NCI-H524 (cell line): ENCODE measurements around the gene BAD.

Experiments
- DNase-seq, 2 experiments: peaks; one replicate each; lab custom pipeline; 2025; lab: John Stamatoyannopoulos, UW

BAD gene

GRCh38 chr11:64244107-64244506, 40.4 kb downstream of the BAD start:
- DNase-seq: no peak

- DNase-seq: no peak
Measured at GRCh38 chr11:64243236-64243854, 41.1 kb downstream of the BAD start.

DNA sequence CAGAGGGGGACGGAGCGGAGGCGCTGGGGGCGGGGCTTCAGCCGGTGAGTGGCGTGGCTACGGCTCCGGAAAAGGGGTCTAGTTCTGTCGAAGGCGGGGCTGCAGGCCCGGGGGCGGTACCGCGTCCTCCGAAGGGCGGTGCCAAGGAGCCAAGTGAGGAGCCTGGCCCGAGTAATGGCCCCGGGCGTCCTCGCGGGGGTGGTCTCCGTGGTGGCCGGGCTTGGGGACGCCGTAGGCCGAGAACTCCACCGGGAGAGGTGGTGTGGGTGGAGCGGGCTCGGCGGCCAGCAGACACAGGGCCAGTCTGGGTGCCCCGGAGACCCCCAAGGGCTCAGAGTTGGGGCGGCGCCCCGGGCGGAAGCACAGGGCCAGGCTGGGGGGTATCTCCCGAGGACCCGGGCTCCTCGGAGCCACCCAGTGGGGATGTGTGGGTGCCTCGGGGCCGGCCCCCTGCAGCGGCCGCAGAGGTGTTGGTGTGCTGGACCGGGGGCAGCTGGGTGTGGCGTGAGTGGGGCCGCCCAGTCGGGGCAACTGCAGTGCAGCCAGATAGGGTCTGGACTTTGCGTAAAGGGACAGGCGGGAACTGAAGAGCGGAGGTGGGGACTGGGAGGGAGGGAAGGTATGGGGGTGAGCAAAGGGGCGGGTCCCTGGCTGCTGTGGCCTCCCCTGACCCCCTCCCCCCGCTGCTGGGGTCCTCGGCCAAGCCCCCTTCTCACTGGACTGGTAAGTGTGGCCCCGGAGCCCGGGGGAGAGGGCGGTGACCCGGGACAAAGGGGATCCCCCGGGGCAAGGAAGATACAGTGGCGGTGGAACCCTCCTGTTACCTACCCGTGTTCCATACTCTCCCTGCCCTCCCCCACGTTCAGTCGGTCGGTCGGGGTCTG, 42.7 kb downstream of the BAD start:
- peak in 1 of 2 experiments; percentile 50 for DNase-seq

- peak; percentile 95 to 97 for DNase-seq
Measured at GRCh38 chr11:64241241-64241490, 43.3 kb downstream of the BAD start.

DNA sequence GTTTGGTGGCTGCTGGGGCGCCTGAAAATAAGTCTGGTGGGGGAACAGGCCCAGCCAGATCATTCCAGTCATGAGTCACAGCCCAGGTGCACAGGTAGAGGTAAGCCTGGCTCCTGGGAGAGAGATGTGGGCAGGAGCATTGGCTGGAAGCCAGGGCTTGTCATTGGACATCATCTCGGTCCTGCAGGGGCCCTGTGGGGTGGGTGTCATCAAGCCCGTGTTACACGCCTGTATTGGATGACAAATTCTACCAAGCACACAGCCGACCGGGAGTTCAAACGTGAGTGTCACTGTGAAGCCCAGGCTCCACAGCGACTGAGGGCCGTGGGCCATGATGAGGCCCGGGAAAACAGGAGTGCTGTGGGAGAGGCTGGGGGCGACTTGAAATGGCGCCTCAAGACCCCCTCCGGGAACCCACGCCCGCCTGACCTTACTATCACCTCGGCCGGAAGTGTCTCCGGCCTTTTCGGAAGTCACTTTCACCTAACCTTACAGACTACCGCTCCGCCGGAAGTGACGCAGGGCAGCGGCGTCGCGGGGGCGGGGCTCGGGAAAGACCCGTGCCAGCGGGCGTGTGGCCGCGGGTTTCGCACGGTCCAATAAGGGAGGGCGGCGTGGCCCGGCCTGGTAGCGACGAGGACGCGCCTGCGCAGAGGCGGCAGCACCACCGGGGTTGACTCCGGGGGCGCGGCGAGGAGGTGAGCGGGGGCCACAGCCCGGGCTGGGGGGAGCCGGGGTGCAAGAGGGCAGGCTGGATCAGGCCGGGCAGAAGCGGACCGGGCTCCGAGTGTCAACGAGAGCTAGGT, 43.8 kb downstream of the BAD start, which contains the start of gene FKBP2:
Gene FKBP2 (plus strand): TSS at position 661 of the 806 bp plus-strand sequence. CDS start 1,293 bp downstream, outside the sequence.
- peak; percentile 86 to 95 for DNase-seq

GRCh38 chr11:64239662-64240434, 44.6 kb downstream of the BAD start:
- DNase-seq: no peak

DNA sequence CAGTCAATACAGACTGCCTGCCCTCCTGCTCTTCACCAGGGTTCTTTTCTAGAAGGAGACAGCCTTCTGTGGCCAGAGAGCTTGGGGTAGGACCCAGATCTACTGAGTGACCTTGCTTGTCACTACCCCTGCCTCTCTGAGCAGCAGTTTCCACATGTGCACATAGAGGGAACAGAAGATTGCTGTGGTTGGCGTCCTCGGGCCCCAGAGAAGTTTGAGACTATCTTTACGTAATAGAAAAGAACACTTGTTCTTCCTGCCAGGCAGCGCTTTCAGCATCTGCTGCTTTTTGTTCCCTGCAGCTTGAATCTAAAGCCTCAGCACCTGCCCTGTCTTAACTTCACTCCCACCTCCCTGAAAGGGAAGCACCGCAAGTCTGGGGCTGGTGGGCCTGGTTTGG, 45.5 kb downstream of the BAD start:
- DNase-seq: no peak

DNA sequence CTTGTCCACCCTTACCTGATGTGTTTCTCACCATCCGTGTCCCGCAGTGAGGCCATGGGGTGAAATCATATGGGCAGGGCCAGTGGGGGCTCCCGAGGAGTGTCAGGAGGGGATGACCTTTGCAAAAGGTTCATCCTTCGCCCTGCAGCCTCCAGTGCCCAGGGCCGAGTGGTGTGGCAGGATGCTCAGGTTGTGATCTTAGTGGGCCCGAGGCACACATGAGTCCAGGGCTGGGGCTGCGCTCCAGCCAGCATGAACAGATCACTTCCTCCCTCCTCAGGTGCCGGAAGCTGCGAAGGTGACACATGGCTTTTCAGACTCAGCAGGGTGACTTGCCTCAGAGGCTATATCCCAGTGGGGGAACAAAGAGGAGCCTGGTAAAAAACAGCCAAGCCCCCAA, 46.4 kb downstream of the BAD start:
- no peak for DNase-seq

GRCh38 chr11:64237484-64237951, 46.9 kb downstream of the BAD start:
- DNase-seq: no peak

DNA sequence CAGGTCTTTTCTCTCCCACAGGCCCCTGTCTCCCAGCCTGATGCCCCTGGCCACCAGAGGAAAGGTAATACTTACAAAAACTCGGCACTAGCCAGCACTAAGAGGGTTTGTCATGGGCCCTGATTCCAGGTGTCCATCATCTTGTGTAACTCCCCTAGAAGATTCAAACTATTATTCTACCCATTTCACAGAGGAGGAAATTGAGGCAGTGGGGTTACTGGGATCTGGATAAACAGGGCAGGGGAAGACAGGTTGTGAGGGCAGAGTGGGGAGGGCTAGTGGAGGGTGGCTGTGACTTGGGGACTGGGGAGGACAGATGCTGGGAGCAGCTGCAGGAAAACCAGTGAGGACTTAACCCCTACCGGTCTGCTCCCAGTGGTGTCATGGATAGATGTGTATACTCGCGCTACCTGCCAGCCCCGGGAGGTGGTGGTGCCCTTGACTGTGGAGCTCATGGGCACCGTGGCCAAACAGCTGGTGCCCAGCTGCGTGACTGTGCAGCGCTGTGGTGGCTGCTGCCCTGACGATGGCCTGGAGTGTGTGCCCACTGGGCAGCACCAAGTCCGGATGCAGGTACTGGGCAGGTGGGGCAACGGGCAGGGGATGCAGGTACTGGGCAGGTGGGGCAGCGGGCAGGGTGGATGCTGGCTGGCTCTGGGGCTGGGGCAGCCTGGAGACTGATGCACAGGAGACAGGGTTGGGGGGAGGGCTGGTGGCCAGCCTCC, 48.9 kb downstream of the BAD start:
- no peak for DNase-seq

- peak; percentile 19 to 38 for DNase-seq
Measured at GRCh38 chr11:64234647-64235379, 49.7 kb downstream of the BAD start.

DNA sequence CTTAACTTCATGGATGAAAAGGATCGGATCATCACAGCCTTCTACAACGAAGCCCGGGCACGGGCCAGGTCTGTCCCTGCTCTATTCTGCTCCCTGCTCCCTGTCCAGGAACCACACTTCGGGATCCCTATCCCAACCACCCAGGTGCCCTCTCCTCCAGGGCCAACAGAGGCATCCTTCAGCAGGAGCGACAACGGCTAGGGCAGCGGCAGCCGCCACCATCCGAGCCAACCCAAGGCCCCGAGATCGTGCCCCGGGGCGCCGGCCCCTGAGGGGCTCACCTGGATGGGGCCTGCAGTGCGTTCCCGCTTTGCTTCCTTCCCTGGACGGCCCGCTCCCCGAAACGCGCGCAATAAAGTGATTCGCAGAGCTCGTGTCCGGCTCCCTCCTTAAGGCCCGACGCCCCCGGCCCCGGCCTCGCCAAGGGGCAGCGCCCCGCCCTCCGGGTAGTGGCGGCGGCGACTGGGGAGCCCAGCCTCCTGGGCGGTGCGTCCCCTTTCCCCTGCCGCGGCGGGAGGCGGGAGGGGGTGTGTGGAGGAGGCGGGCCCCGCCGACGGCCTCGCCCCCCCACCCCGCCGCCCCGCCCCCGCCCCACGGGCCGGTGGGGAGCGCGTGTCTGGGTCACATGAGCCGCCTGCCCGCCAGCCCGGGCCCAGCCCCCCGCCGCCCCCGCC, 50.4 kb downstream of the BAD start, which contains the start of gene VEGFB:
Gene VEGFB (plus strand): TSS at position 672 of the 674 bp plus-strand sequence. CDS start 250 bp downstream, outside the sequence.
- DNase-seq: peak in 1 of 2 experiments; percentile 36

GRCh38 chr11:64232967-64233315, 51.5 kb downstream of the BAD start:
- DNase-seq: no peak

DNA sequence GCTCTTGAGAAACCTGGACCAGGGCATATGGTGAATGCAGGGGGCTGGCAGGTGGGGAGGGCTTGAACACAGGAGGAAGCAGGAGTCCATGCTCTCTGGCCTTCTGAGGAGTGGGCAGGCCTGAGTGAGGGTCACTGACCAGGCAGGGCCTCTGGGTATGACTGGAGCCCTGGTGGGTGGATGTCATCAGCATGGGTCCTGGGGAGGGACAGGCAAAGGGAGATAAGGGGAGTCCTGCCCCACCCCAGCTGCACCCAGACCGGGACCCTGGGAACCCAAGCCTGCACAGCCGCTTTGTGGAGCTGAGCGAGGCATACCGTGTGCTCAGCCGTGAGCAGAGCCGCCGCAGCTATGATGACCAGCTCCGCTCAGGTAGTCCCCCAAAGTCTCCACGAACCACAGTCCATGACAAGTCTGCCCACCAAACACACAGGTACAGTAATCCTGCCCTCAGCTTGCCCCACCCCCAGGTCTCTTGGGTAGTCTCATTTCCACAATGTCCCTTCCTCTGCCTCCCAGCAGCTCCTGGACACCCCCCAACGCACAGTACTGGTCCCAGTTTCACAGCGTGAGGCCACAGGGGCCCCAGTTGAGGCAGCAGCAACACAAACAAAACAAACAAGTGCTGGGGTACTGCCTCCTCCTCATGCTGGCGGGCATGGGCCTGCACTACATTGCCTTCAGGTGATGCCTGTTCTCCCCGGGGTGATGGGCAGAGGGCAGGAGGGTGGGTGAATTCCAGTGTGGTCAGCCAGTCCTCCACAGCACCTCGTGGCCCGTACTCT, 52.1 kb downstream of the BAD start:
- no peak for DNase-seq

DNA sequence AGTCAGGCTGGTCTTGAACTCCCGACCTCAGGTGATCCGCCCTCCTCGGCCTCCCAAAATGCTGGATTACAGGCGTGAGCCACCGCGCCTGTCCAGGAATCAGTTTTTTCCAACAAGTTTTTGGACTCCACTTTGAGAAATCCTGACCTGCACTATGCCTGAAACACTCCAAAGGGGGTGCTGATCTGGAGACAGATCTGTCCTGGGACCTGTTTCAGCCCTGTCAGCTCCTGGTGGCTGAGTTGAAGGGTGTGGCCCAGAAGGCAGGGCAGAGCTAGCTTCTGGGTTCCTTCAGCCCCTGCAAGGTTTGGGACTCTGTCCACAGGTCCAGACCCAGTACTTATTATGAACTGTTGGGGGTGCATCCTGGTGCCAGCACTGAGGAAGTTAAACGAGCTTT, 52.9 kb downstream of the BAD start:
- DNase-seq: no peak

GRCh38 chr11:64230985-64231365, 53.5 kb downstream of the BAD start:
- DNase-seq: no peak

DNA sequence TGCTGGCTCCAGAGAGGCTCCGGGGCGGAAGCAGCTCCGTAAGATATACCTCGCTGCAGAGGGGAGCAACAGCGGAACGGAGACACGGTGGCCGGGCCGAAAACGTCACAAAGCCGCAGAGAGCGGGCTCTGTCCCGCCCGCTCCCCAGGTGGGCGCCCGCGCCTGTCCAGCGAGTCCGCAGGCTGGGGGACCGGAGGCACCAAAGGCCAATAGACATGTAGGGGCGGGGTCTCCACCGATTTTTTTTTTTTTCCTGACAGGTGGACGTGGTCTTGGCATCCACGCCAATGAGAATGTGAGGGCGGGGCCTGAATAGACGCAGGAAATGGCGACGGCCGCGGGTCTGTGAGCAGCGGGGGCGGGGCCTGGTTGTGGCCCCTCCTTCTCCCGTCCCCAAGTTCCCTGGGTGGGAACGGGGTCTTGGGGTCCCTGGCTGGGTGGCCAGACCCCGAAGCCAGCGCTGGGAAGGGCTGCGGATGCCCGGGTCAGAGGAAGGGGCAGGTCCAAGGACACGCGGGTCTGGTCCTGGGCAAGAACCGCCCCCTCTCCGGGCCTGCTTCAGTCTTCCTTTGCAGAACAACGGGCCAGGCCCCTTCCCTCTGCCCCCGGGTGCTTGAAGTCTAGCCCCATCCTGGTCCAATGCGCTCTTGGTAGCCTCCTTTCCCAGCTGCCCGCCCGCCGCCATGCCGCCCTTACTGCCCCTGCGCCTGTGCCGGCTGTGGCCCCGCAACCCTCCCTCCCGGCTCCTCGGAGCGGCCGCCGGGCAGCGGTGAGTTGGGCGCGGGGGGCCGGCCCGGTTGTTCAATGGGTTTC, 54.1 kb downstream of the BAD start, which contains the start of gene DNAJC4:
Gene DNAJC4 (plus strand): TSS at position 378 of the 814 bp plus-strand sequence. CDS start 307 bp downstream, at position 685.
- peak; percentile 82 to 93 for DNase-seq

GRCh38 chr11:64229744-64230170, 54.7 kb downstream of the BAD start:
- no peak for DNase-seq
